KMS-11 (cell line): Measurements from ENCODE around the gene CACNA2D3.

ENCODE experiments used
- H2AFZ ChIP-seq: fragments of 200-600 bp; sonication (generic); 2 replicates; pipeline ENCODE4 v1.6.1; 2016; ENCODE audit warnings: antibody characterized with exemption, mixed run types, low read depth
- H3K27ac ChIP-seq: fragments of 200-600 bp; sonication (generic); 2 replicates; pipeline ENCODE4 v1.6.1; 2016; ENCODE audit warnings: mild to moderate bottlenecking, mixed run types
- H3K27me3 ChIP-seq: fragments of 200-600 bp; sonication (generic); 2 replicates; pipeline ENCODE4 v1.6.1; 2017; ENCODE audit warnings: mild to moderate bottlenecking, low read depth, mixed run types, moderate library complexity; ENCODE audit not compliant: insufficient read depth
- H3K36me3 ChIP-seq: fragments of 200-600 bp; sonication (generic); 2 replicates; pipeline ENCODE4 v1.6.1; 2017; ENCODE audit warnings: mild to moderate bottlenecking, mixed run types; ENCODE audit not compliant: insufficient read depth
- H3K4me1 ChIP-seq: fragments of 200-600 bp; sonication (generic); 2 replicates; pipeline ENCODE4 v1.6.1; 2016; ENCODE audit warnings: mild to moderate bottlenecking, low read depth, mixed run types; ENCODE audit not compliant: poor library complexity, severe bottlenecking
- H3K4me2 ChIP-seq: fragments of 200-600 bp; sonication (generic); 2 replicates; pipeline ENCODE4 v1.7.0; 2016; ENCODE audit warnings: mild to moderate bottlenecking, mixed run types
- H3K4me3 ChIP-seq: fragments of 200-600 bp; sonication (generic); IDR thresholded peaks from 2 replicates; pipeline ENCODE4 v1.6.1; 2017; ENCODE audit warnings: low read depth, low read length, mixed read lengths; ENCODE audit not compliant: insufficient read depth
- H3K79me2 ChIP-seq: fragments of 200-600 bp; sonication (generic); 2 replicates; pipeline ENCODE4 v1.6.1; 2016; ENCODE audit warnings: low read depth, mixed run types; ENCODE audit not compliant: insufficient read depth
- H3K9ac ChIP-seq: fragments of 200-600 bp; sonication (generic); 2 replicates; pipeline ENCODE4 v1.6.1; 2016; ENCODE audit warnings: mild to moderate bottlenecking, mixed run types
- H4K20me1 ChIP-seq: fragments of 200-600 bp; sonication (generic); 2 replicates; pipeline ENCODE4 v1.6.1; 2016; ENCODE audit warnings: mild to moderate bottlenecking, mixed run types; ENCODE audit not compliant: insufficient read depth
- TF ChIP-seq, protein P1 (sequence below): fragments of 200-600 bp; sonication (generic); conservative IDR thresholded peaks from 2 replicates; pipeline ENCODE4 v1.6.1; 2017; ENCODE audit warnings: low read depth, mild to moderate bottlenecking, antibody characterized with exemption, low read length, moderate library complexity, mixed read lengths

CACNA2D3 gene

DNA sequence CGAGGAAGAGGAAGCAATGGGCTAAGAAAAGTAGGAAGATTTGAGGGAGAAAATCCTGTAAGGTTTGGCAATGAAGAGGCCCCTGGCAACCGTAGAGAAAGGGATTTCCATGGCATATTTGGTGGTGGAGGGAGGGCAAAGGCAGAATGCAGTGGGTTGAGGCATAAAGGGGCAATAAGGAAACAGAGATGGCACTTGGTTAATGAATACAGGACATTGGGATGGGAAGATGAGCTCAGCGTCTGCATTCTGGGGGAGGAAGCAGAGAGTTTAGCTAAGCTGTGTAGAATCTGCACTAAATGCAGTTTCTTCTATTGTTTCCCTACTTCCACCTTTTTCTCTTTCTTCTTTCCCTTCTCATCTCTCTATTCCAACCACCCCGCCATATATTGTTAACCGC, 721.9 kb downstream of the CACNA2D3 start:
- H2AFZ ChIP-seq = no peak overlapping the region
- H4K20me1 ChIP-seq = no peaks in the 10 kb centered on the region
- H3K4me2 ChIP-seq = no peak overlapping the region
- TF ChIP-seq, protein P1, sequence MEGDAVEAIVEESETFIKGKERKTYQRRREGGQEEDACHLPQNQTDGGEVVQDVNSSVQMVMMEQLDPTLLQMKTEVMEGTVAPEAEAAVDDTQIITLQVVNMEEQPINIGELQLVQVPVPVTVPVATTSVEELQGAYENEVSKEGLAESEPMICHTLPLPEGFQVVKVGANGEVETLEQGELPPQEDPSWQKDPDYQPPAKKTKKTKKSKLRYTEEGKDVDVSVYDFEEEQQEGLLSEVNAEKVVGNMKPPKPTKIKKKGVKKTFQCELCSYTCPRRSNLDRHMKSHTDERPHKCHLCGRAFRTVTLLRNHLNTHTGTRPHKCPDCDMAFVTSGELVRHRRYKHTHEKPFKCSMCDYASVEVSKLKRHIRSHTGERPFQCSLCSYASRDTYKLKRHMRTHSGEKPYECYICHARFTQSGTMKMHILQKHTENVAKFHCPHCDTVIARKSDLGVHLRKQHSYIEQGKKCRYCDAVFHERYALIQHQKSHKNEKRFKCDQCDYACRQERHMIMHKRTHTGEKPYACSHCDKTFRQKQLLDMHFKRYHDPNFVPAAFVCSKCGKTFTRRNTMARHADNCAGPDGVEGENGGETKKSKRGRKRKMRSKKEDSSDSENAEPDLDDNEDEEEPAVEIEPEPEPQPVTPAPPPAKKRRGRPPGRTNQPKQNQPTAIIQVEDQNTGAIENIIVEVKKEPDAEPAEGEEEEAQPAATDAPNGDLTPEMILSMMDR = no peak
- H3K27me3 ChIP-seq = no peaks in the 10 kb centered on the region
- no peaks in the 10 kb centered on the region for H3K36me3 ChIP-seq
- H3K9ac ChIP-seq = no peak overlapping the region
- no peaks in the 10 kb centered on the region for H3K79me2 ChIP-seq
- no peak overlapping the region for H3K4me3 ChIP-seq
- H3K27ac ChIP-seq = no peak overlapping the region
- H3K4me1 ChIP-seq = no peaks in the 10 kb centered on the region

DNA sequence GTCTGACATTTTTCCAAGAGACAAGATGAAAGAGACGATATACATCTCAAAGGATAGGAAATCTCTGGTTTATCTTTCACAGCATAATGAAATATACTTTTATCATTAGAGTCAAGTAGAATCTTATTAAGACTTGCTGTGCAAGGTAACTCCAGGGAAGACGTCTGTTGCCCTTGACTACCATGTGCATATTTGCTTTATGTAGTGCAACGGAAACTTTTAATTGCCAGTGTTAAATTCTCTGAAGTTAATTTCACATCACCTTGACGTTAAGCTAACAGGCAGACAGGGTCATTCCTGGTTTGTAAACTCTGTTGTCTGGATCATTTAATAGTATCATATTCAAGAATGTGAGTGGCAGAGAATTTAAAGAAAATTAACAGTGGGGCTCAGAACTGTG, 722.7 kb downstream of the CACNA2D3 start:
- H4K20me1 ChIP-seq = no peaks in the 10 kb centered on the region
- TF ChIP-seq, protein P1 = no peak
- no peak overlapping the region for H3K4me3 ChIP-seq
- no peak overlapping the region for H3K9ac ChIP-seq
- H3K4me1 ChIP-seq = no peaks in the 10 kb centered on the region
- no peaks in the 10 kb centered on the region for H3K79me2 ChIP-seq
- H3K4me2 ChIP-seq = no peak overlapping the region
- H2AFZ ChIP-seq = no peak overlapping the region
- H3K27me3 ChIP-seq = no peaks in the 10 kb centered on the region
- no peak overlapping the region for H3K27ac ChIP-seq
- no peaks in the 10 kb centered on the region for H3K36me3 ChIP-seq

DNA sequence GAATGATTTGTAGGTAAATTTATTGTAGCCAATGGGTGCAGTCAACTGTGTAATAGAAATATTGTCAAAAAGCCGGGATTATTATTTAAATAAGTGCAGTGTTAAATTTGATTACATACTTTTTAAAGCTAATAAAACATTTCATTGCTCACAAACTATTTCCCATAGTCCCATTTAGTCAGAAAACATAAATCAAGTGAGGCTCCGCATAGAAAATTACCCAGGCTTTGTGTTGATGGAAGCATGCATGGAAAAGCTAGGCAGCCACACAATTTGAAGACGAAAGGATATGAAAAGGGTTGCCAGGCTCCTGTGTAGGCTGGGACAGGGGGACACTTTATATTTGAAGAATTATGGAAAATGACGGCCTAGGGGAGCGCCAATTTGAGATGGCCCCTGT, 723.2 kb downstream of the CACNA2D3 start:
- Histone ChIP-seq H3K4me1 (no peaks in the 10 kb centered on the region), H2AFZ (no peak overlapping the region), H3K27me3 (no peaks in the 10 kb centered on the region), H3K79me2 (no peaks in the 10 kb centered on the region), H3K4me3 (no peak overlapping the region), H4K20me1 (no peaks in the 10 kb centered on the region), H3K36me3 (no peaks in the 10 kb centered on the region), H3K4me2 (no peak overlapping the region), H3K9ac (no peak overlapping the region), H3K27ac (no peak overlapping the region)
- TF ChIP-seq, protein P1 = no peak

DNA sequence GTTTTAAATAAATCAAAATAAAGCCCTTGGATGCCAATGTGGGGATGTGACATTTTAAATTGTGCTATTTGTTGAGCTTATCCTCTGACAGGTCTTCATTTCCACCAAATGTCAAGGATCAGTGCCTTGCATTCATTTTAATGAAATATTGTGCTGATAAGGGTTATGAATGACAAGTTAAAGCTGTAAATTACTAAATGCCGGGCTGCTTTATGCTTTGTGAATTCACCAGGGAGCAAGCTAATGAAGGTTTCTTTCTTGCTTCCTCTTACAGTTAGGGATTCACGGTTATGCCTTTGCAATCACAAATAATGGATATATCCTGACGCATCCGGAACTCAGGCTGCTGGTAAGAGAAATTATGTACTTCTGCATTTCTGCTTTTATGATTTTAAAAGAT, 723.8 kb downstream of the CACNA2D3 start:
- no peaks in the 10 kb centered on the region for H3K4me1 ChIP-seq
- TF ChIP-seq, protein P1 = no peak
- H3K4me3 ChIP-seq = no peak overlapping the region
- no peak overlapping the region for H3K27ac ChIP-seq
- H3K27me3 ChIP-seq = no peaks in the 10 kb centered on the region
- H3K4me2 ChIP-seq = no peak overlapping the region
- no peak overlapping the region for H2AFZ ChIP-seq
- no peaks in the 10 kb centered on the region for H3K36me3 ChIP-seq
- no peaks in the 10 kb centered on the region for H4K20me1 ChIP-seq
- H3K79me2 ChIP-seq = no peaks in the 10 kb centered on the region
- no peak overlapping the region for H3K9ac ChIP-seq
